Ishikawa (cell line): Measurements from ENCODE around the gene CCR8.

ENCODE experiments used
- CREB1 ChIP-seq: IDR thresholded peaks from 2 replicates; pipeline ENCODE4 v1.6.1; 2012; ENCODE audit warnings: low read depth
- EP300 ChIP-seq: IDR thresholded peaks from 2 replicates; pipeline ENCODE4 v1.6.1; 2012; ENCODE audit warnings: borderline replicate concordance
- FOXM1 ChIP-seq: IDR thresholded peaks from 2 replicates; pipeline ENCODE4 v1.6.1; 2012; ENCODE audit warnings: low read depth, borderline replicate concordance
- RAD21 ChIP-seq: IDR thresholded peaks from 2 replicates; pipeline ENCODE4 v1.6.1; 2012; ENCODE audit warnings: low read depth
- TCF12 ChIP-seq: IDR thresholded peaks from 2 replicates; pipeline ENCODE4 v1.6.1; 2012; ENCODE audit warnings: low read depth
- TEAD4 ChIP-seq: IDR thresholded peaks from 2 replicates; pipeline ENCODE4 v1.6.1; 2012
- USF1 ChIP-seq: IDR thresholded peaks from 2 replicates; pipeline ENCODE4 v1.6.1; 2012
- YY1 ChIP-seq: IDR thresholded peaks from 2 replicates; pipeline ENCODE4 v1.6.1; 2012; ENCODE audit warnings: low read depth
- TF ChIP-seq, protein P1 (sequence below): IDR thresholded peaks from 2 replicates; pipeline ENCODE4 v1.6.1; 2012
- TF ChIP-seq, protein P2 (sequence below): IDR thresholded peaks from 2 replicates; pipeline ENCODE4 v1.6.1; 2012; ENCODE audit warnings: low read depth, mild to moderate bottlenecking

- TF ChIP-seq, protein P1, sequence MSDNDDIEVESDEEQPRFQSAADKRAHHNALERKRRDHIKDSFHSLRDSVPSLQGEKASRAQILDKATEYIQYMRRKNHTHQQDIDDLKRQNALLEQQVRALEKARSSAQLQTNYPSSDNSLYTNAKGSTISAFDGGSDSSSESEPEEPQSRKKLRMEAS = no peak
- TF ChIP-seq RAD21 (no peak), EP300 (no peak), FOXM1 (no peak), CREB1 (no peak), TEAD4 (no peak), USF1 (no peak), YY1 (no peak), TCF12 (no peak)
- TF ChIP-seq, protein P2, sequence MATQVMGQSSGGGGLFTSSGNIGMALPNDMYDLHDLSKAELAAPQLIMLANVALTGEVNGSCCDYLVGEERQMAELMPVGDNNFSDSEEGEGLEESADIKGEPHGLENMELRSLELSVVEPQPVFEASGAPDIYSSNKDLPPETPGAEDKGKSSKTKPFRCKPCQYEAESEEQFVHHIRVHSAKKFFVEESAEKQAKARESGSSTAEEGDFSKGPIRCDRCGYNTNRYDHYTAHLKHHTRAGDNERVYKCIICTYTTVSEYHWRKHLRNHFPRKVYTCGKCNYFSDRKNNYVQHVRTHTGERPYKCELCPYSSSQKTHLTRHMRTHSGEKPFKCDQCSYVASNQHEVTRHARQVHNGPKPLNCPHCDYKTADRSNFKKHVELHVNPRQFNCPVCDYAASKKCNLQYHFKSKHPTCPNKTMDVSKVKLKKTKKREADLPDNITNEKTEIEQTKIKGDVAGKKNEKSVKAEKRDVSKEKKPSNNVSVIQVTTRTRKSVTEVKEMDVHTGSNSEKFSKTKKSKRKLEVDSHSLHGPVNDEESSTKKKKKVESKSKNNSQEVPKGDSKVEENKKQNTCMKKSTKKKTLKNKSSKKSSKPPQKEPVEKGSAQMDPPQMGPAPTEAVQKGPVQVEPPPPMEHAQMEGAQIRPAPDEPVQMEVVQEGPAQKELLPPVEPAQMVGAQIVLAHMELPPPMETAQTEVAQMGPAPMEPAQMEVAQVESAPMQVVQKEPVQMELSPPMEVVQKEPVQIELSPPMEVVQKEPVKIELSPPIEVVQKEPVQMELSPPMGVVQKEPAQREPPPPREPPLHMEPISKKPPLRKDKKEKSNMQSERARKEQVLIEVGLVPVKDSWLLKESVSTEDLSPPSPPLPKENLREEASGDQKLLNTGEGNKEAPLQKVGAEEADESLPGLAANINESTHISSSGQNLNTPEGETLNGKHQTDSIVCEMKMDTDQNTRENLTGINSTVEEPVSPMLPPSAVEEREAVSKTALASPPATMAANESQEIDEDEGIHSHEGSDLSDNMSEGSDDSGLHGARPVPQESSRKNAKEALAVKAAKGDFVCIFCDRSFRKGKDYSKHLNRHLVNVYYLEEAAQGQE = no peak
Measured at GRCh38 chr3:39294446-39295183, 34.9 kb upstream of the CCR8 start.
